ENCODE data around the gene TRMT2A. TPM values are rescaled to one million over a fixed set of nuclear protein-coding genes. Genes with fewer than 3 reads are reported as not detected.

The TRMT2A gene
- total RNA-seq, 1 donor from 2014 or later = 70.4 TPM

- H3K9me3 ChIP-seq = no peaks in the 10 kb centered on the region
- TF ChIP-seq CTCF (IDR thresholded peaks at IDR 0.05) = no peak
- no peak for DNase-seq
- no peaks in the 10 kb centered on the region for H3K36me3 ChIP-seq
- no peak for ATAC-seq
- no peaks in the 10 kb centered on the region for H3K4me1 ChIP-seq
- no peak overlapping the region for H3K4me3 ChIP-seq
- intact Hi-C loops (cut with DNase I) = loop anchor here (10.0 kb wide), 1 partner anchor 132 kb away; no protein-coding TSS in a partner anchor
- no peak overlapping the region for H3K27ac ChIP-seq
- H3K27me3 ChIP-seq (ENCODE audit: low read depth) = peaks cover 15% of the 10 kb centered on the region
These were observed 35.5 kb upstream of the TRMT2A start for GRCh38 chr22:20152464-20152890.

GRCh38 chr22:20151276-20151588 lies 34.2 kb upstream of the TRMT2A start:
- H3K27me3 ChIP-seq (ENCODE audit: low read depth) = peaks cover 15% of the 10 kb centered on the region
- TF ChIP-seq CTCF (IDR thresholded peaks at IDR 0.05) = no peak
- DNase-seq (no peak), ATAC-seq (no peak)
- intact Hi-C loops (cut with DNase I) = loop anchor here (10.0 kb wide), 1 partner anchor 134 kb away; no protein-coding TSS in a partner anchor
- no peaks in the 10 kb centered on the region for H3K4me1 ChIP-seq
- no peaks in the 10 kb centered on the region for H3K9me3 ChIP-seq
- H3K4me3 ChIP-seq = no peak overlapping the region
- no peak overlapping the region for H3K27ac ChIP-seq
- H3K36me3 ChIP-seq = no peaks in the 10 kb centered on the region

DNA sequence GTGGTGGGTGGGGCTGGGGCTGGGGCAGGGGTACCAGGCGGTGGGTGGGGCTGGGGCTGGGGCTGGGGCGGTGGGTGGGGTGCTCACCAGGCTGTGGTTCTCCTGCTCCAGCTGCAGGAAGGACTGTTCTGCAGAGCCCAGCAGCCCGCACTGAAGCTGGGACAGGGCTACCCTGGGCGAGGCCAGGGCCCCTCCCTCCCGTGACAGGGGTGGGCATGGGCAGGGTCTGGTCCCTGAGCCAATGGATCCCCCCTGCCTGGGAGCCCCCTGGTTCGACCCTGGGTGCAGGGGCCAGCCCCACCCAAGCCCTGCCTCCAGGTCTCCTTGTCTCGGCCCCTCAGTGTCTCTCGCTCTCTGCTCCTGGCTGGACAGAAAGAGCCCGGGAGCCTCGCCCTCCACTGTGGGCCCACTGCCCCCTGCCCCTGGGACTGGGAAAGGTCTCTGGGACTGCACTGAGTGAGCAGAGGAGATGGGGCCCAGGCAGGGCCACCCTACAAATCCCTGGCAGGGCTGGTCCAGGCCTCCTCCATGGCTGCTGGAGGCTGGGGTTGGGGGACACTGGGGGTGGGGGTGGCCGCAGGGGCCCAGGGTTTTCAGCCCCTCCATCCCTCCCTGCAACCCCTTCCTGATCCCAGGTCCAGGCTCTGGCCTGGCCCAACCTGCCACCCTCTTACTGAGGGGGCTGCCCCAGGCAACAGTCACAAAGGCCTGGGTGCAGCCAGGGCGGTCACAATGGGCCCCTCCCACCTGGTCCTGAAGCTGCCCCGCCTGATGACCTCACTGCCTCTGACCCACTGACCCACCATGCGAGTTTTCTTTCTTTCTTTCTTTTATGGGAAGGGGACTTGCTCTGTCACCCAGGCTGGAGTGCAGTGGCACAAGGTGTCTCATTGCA lies 33.6 kb upstream of the TRMT2A start, which contains the start of gene CCDC188:
CCDC188 (minus strand) TSS at position 675 of the 895 bp plus-strand sequence; CDS start at position 606, 69 bp downstream.
- Histone ChIP-seq H3K27me3 (ENCODE audit: low read depth) (peaks cover 13% of the 10 kb centered on the region), H3K36me3 (no peaks in the 10 kb centered on the region), H3K9me3 (no peaks in the 10 kb centered on the region), H3K4me1 (no peaks in the 10 kb centered on the region), H3K4me3 (no peak within 1 kb of the TSS), H3K27ac (no peak within 1 kb of the TSS)
- DNase-seq (no peak), ATAC-seq (no peak)
- intact Hi-C loops (cut with DNase I) = loop anchor here (10.0 kb wide), 1 partner anchor 134 kb away; no protein-coding TSS in a partner anchor
- no peak for TF ChIP-seq CTCF (IDR thresholded peaks at IDR 0.05)

DNA sequence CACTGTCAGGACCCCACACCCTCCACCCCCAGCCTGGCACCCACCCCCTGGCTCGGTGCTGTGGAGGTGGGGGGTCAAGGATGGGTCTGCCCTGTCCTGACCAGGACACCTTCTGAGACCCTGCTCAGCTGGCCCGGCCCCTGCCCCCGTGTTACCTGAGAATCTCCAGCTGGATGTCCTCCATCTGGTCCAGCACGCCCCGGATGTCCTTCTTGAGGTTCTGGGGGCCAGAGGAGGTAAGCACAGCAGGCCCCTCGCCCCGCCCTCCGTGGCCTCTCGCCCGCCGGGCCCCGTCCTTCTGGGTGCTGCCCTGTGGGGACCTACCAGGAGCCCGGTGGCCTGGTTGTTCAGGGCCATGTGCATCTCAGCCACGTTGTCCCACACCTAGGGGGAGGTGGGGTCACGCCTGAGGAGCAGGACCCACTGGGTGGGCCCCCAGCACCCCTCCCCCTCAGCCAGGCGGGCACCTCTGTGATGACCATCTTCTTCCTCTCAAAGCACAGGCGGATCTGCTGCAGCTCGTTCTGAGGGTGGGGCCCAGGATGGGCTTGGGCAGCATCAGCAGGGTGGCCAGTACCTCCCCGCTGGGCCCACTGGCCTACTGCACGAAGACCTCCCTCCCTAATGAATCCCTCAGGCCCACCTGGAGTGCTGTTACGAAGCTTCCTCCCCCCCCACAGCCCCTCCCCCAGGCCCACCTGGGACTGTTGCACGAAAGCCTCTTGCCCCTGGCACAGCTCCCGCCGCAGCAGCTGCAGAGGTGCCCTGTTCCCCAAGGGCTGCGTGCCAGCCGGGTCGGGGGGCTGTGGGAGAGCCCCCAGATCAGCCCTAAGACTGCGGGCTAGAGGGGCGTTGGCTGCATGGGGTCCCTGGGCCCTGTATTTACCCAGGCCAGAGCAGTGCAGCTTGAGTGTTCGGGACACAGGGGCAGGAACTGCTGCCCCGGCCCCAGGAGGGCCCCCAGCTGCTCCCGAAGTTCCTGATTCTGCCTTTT lies 32.5 kb upstream of the TRMT2A start:
- ATAC-seq (peak in 1 of 2 donors; percentile 6), DNase-seq (no peak)
- no peaks in the 10 kb centered on the region for H3K4me1 ChIP-seq
- intact Hi-C loops (cut with DNase I) = loop anchor here (10.0 kb wide), 1 partner anchor 135 kb away; no protein-coding TSS in a partner anchor
- no peaks in the 10 kb centered on the region for H3K36me3 ChIP-seq
- no peak for TF ChIP-seq CTCF (IDR thresholded peaks at IDR 0.05)
- no peaks in the 10 kb centered on the region for H3K9me3 ChIP-seq
- H3K4me3 ChIP-seq = no peak overlapping the region
- peaks cover 4% of the 10 kb centered on the region for H3K27me3 ChIP-seq (ENCODE audit: low read depth)
- H3K27ac ChIP-seq = no peak overlapping the region

DNA sequence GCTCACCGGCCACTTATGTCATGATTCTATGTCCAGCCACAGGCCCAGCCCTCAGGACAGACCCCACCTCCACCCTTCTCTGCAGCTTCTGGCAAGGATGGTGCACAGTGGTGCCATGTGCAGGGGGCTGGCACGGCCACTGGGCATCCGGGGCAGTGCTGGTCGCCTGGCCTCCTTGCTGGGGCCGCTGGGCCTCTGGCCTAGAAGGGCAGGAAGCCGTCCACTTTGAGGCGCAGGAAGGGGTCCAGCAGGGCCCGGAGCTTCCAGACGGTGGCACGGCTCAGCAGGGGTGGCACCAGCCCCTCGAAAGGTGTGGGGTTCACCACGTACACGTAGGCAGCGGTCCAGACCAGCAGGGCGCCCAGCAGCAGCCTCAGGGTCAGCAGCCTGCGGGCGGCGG lies 31.4 kb upstream of the TRMT2A start:
- H3K4me1 ChIP-seq = no peaks in the 10 kb centered on the region
- H3K4me3 ChIP-seq = no peak overlapping the region
- no peaks in the 10 kb centered on the region for H3K9me3 ChIP-seq
- no peak for DNase-seq
- peaks cover 4% of the 10 kb centered on the region for H3K27me3 ChIP-seq (ENCODE audit: low read depth)
- no peak overlapping the region for H3K27ac ChIP-seq
- TF ChIP-seq CTCF (IDR thresholded peaks at IDR 0.05) = no peak
- no peak for ATAC-seq
- H3K36me3 ChIP-seq = peaks cover 6% of the 10 kb centered on the region
- intact Hi-C loops (cut with DNase I) = no loop called here
